NCI-H2171 (cell line): Measurements from ENCODE around the gene PICALM.
A peak's percentile ranks its signal among the peaks of the same experiment; 100 is the strongest.
"Not testable (repeated sequence)": the region's sequence is repeated elsewhere in the genome, so short reads cannot be mapped to it uniquely, and the experiment has no call there.

Experiments
- DNase-seq: peaks from one replicate; lab custom pipeline; 2025; lab: John Stamatoyannopoulos, UW

PICALM gene

DNA sequence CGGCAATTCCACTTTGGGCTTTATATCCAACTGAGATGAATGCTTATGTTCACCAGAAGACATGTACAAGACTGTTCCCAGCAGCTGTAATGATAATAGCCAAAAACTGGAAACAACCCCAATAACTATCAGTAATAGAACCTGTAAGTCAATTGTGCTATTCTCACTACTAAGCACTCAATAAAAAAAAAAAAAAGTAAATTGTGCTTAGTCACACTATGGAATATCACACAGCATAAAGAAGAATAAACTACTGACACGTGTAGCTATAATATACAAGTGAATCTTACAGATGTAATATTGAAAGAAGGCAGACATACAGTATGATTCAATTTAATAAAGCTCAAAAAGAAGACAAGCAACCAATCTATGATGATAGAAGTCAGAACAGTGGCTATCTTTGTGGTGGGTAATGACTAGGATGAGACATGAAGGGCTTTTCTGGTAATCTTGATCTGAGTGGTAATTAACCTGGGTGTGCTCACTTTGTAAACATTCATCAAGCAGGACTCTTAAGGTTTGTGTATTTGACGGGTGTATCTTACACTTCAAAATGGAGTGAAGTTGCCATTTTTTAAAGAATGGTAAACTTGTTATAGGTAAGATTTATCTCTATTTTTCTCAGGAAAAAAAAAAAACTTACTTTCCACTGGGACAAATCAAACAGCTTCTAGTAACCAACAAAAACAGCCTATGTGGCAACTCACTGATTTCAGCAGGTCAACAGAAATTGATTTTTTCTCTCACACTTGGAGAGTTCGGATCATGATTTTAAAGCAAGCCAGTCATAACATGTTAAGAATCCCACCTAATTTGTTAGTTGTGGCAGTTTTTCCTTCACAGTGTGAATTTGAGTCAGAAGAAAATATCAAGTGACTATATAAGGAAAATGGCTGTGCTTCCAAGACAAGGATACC is 129.5 kb downstream of the PICALM start:
- no peak for DNase-seq

DNA sequence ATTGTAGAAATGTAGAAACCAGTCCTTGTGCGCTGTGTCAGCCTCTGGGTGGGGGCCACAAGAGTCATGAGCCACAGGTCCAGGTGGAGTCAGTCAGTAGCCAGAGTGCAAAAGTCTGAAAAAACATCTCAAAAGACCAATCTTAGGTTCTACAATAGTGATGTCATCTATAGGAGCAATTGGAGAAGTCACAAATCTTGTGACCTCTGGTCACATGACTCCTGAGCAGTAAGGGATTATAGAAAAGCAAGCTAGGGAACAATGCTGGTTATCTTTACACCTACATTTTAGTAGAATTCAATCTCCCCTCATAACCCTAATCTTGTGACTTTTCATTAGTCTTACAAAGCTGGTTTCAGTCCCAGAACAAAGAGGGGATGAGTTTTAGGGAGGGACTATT is 131.0 kb downstream of the PICALM start:
- no peak for DNase-seq

DNA sequence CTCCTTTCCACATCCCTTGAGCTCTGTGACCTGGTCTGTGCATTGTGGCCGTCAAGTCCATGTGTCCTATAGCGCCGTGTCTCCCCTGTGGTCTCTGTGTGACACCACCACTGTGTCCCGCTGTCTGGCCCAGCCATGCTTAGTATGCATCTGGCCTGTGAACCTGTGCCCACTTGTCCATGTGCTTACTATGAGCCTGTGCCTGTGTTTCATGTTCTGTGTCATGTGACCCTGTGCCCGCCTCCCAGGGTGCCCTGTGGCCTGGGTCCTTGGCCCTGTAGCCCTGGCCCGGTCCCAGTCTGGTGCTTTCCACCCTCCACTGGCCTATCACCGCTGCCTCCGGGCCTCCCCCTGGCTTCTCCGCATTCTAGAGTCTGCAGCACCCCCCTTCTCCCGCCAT is 133.1 kb downstream of the PICALM start:
- no peak for DNase-seq

DNA sequence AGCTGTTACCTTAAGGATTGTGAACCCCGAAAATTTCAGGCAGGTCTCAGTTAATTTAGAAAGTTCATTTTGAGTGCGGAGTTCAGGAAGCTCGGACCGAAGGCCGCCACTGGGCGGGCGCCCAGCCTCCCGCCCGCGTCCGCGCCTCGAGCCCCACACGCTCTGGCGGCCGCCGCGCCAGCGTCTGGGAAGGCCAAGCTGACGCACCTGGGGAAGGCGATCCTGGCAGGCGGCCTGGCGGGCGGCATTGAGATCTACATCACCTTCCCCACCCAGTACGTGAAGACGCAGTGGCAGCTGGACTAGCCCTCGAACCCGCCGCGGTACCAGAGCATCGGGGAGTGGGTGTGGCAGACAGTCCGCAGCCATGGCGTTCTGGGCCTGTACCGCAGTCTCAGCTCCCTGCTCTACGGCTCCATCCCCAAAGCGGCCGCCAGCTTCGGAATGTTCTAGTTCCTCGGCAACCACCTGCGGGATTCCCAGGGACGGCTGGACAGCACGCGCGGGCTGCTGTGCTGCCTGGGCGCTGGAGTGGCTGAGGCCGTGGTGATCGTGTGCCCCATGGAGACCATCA is 134.2 kb downstream of the PICALM start:
- DNase-seq, result no peak

DNA sequence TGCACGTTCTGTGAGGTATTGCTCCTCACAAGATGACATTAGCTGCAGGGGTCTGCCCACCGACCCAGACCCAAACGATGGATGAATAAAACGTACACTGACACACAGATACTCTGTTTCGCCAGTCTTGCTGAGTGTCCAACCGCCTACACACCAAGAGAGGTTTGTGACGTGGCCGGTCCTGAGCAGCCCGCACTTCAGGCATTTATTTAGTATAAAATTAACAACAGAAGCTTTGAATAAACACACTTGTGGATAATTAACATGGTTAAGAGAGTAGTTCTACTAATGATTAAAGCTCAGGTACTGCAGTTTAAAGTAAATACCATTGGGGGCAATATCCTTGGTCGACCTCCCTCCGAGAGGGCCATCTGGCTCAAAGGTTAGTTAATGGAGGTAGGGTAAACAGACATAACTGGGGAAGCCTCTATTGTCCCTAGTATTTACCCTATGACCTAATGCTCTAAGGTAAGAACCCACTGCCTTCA is 138.0 kb downstream of the PICALM start:
- no peak for DNase-seq

DNA sequence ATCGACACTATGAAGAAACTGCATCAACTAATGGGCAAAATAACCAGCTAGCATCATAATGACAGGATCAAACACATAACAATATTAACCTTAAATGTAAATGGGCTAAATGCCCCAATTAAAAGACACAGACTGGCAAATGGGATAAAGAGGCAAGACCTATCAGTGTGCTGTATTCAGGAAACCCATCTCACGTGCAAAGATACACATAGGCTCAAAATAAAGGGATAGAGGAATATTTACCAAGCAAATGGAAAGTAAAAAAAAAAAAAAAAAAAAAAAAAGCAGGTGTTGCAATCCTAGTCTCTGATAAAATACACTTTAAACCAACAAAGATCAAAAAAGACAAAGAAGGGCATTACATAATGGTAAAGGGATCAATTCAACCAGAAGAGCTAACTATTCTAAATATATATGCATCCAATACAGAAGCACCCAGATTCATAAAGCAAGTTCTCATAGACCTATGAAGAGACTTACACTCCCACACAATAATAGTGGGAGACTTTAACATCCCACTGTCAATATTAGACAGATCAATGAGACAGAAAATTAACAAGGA is 142.2 kb downstream of the PICALM start:
- DNase-seq, result not testable (repeated sequence)

DNA sequence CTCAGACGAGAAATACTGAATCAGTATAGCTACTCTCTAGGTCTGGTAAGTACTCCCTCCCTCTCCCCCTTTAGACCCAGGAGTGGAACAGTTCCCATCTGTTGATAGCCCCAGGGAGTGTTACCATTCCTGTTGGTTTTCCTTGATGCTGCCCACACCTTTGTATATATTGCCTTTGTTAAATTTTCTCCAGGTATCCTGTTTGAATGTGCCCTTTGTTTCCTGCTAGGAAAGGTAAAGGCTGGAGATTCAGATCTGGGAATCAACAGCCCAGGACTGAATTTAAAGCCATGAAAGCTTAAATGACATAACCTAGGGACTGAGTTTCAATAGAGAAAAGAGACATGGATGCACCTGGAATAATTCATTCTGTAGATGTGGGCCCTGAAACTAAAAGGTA is 145.4 kb downstream of the PICALM start:
- DNase-seq, result no peak

DNA sequence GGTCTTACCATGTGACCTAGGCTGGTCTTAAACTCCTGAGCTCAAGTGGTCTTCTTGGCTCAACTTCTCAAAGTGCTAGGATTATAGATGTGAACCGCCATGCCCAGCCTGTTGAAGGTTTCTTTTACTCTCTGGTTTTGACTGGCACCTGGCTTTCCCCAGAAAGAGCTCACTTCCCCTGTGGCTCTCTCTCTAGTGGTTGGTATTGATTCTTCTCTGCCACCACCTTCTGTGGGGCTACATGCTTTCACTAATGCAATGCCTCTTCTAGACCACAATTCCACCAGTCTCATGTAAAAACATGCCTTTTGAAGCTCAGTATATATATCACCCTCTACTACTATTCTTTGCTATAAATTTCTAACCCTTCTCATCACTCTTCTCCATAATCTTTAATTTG is 146.5 kb downstream of the PICALM start:
- no peak for DNase-seq

DNA sequence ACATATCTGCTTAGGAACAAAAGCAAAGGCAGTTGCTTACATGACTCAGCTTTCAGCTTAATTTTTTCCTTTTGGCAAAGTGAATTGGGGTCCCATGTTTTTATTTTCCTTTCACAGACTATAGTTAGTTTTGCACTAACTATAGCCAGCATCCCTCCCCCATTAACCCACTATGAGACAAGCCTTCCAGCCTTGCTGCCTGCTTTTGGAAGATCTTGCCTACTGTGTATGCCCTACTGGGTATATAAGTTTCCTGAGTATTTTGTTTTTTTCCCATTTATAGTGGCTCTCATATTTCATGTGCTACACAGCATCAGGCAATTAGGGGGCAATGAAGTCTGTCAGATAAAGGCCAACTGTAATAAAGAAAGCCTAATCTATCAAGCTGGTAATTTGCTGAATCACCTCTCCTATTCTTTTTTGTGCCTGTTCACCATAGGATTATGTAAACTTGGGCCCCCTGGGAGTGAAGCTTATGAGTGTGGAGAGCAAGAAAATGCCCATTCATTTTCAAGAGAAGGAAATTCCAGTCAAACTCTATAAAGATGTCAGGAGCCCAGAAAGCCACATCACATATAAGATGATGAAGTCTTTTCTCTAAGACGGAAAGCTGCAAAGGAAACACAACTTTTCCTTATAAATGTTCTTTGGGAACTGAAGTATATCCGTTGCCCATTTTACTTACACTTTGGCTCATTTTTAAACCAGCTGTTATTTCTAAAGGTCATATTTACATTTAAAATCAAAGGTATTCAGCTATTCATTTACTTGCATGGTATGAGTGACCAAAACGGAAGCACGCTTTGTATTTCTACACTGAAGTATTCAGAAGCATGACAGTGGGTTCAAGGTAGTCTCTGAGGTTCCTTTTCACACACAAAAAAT is 149.7 kb downstream of the PICALM start:
- peak; percentile 79 for DNase-seq

DNA sequence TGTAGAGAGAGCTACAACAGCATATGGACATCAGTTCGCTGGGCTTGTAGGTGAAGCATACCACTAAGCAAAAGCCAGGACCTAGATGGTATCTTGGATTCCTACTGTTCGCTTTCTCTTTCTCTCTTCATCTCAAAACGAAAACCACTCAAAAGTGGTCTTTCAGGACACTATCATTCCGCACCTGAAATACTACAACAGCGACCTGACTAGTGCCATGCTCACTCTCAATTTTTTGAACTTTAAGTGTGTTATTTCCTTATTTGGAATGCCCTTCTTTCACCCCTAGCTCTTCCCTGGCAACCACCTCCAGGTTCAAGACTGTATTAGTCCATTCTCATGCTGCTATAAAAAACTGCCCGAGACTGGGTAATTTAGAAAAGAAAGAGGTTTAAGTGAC is 154.5 kb downstream of the PICALM start:
- DNase-seq, result no peak

DNA sequence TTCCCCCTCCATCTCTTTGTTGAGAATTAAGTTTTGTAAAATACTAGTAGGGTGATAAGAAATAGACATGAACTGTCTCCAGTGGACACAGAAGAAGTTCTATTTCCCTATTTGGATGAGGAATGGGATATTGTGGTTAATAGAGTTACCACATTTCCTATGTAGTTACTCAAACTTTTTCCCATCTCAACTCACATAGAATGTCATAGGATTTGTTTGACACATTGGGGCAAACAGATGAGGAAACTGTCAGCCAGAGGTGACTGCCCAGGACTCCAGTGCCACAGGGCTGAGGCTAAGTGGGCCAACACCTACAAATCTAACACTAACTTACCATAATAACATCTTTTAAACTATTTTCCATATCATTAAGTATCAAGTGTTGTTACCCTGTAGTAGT is 155.4 kb downstream of the PICALM start:
- DNase-seq, result no peak

DNA sequence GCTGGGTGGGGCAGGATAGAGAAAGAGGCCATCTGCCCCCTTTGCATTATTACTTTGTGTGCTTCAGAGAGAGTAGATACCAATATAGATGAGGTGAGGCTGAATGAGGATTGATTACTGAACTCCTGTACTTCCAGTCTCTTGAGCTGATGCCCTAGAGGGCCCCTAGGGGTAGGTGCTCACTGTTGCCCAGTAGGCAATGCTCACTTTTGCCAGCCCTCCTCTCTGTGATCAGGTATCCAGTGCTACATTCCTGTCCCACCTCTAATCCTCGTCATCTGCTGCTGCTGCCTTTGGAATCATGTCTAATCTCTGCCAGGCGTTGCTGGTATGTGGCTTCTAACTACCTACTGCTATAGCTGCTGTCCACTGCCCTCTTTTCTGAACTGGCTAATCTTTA is 156.5 kb downstream of the PICALM start:
- no peak for DNase-seq
